ENCODE results near the gene SPACDR. TPM values are rescaled to one million over a fixed set of nuclear protein-coding genes. Genes with fewer than 3 reads are reported as not detected.

The SPACDR gene
- total and polyA plus RNA-seq, 9 of the 15 experiments (the other 6 are each of a cell fraction or from before 2014, with no cell fraction given): 0.07 to 0.55 (median 0.14) TPM; not detected in 1

GRCh38 chr7:100493476-100494264 lies 29.6 kb upstream of the SPACDR start (continued):
- TF ChIP-seq VEZF1 (CRISPR knock-in tag; IDR thresholded peaks at IDR 0.05) (peak; percentile 40; the same call in 1 of the 2 replicates), AFF4 (CRISPR knock-in tag; IDR thresholded peaks at IDR 0.05) (no peak), KLF13 (tag; IDR thresholded peaks at IDR 0.05; ENCODE audit: borderline replicate concordance, low read depth) (no peak), CEBPG (CRISPR knock-in tag; IDR thresholded peaks at IDR 0.05) (no peak), CEBPG (tag; conservative IDR thresholded peaks at IDR 0.05 in 1 of 2, IDR thresholded peaks at IDR 0.05 in 1 of 2) (no peak), BHLHE40 (IDR thresholded peaks at IDR 0.05; ENCODE audit: low read length) (no peak), DNMT1 (IDR thresholded peaks at IDR 0.05) (no peak), ZBTB7A (IDR thresholded peaks at IDR 0.05; ENCODE audit: borderline replicate concordance, control insufficient read depth, low read depth, low read length) (peak; percentile 48; the same call in 1 of the 2 replicates), EZH2 (IDR thresholded peaks at IDR 0.05; ENCODE audit: borderline replicate concordance, low read depth, low read length) (no peak), PTTG1 (tag; IDR thresholded peaks at IDR 0.05; ENCODE audit: low read depth) (no peak), ZNF146 (CRISPR knock-in tag; IDR thresholded peaks at IDR 0.05; ENCODE audit: unreplicated experiment) (no peak), SREBF1 (IDR thresholded peaks at IDR 0.05; ENCODE audit: borderline replicate concordance, low read depth, low read length) (no peak), KDM2B (CRISPR knock-in tag; IDR thresholded peaks at IDR 0.05) (no peak), ZNF431 (CRISPR knock-in tag; IDR thresholded peaks at IDR 0.05) (no peak), ASH1L (IDR thresholded peaks at IDR 0.05; ENCODE audit: borderline replicate concordance, low read depth, partially characterized antibody) (no peak), SLC30A9 (CRISPR knock-in tag; IDR thresholded peaks at IDR 0.05) (no peak)
- TF ChIP-seq, protein P1, sequence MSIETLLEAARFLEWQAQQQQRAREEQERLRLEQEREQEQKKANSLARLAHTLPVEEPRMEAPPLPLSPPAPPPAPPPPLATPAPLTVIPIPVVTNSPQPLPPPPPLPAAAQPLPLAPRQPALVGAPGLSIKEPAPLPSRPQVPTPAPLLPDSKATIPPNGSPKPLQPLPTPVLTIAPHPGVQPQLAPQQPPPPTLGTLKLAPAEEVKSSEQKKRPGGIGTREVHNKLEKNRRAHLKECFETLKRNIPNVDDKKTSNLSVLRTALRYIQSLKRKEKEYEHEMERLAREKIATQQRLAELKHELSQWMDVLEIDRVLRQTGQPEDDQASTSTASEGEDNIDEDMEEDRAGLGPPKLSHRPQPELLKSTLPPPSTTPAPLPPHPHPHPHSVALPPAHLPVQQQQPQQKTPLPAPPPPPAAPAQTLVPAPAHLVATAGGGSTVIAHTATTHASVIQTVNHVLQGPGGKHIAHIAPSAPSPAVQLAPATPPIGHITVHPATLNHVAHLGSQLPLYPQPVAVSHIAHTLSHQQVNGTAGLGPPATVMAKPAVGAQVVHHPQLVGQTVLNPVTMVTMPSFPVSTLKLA (conservative IDR thresholded peaks at IDR 0.05): peak in 1 of 2 experiments; percentile 39; a peak in 1 of 4 replicates
- TF ChIP-seq, protein P2, sequence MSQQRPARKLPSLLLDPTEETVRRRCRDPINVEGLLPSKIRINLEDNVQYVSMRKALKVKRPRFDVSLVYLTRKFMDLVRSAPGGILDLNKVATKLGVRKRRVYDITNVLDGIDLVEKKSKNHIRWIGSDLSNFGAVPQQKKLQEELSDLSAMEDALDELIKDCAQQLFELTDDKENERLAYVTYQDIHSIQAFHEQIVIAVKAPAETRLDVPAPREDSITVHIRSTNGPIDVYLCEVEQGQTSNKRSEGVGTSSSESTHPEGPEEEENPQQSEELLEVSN (IDR thresholded peaks at IDR 0.05; ENCODE audit: borderline replicate concordance in 1 of 2, extremely low read depth in 1 of 2, insufficient read depth in 1 of 2, insufficient read length in 1 of 2, low read depth in 1 of 2, low read length in 1 of 2, poor library complexity in 1 of 2, severe bottlenecking in 1 of 2): peak in 1 of 2 experiments; percentile 52

Measured in K562 (cell line).